ENCODE data around the gene DLGAP4.
A peak's percentile ranks its signal among the peaks of the same experiment; 100 is the strongest.

Gene DLGAP4

DNA sequence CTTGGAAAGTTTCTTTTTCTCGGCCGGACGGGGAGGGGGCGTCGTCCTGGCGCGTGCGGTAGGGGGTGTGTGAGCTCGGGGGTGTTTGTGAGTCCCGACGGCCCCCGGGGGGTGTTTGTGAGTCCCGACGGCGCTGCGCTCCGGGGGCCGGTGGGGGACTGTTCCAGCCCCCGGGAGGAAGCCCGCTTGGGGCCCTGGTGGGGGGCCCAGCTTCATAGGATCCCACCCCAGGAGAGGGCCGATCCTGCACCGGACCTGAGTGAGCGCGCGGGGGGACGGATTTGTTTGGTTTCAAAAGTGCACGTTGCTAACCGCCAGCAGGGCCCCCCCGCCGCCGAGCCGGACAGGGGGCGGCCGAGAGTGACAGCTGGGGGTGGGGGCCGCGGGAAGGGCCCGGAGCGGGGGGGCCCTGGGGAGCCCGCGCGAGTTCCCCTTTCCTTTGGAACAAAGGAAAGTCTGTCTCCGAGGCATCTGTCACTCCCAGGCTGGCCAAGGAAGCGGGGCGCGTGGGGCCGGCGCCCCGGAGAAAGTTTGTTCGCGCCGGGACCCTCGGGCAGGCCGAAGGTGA, 267.7 kb downstream of the DLGAP4 start:
- peak; percentile 34 for DNase-seq

- peak; percentile 58 for DNase-seq
Measured at GRCh38 chr20:36574366-36575135, 268.4 kb downstream of the DLGAP4 start.

DNA sequence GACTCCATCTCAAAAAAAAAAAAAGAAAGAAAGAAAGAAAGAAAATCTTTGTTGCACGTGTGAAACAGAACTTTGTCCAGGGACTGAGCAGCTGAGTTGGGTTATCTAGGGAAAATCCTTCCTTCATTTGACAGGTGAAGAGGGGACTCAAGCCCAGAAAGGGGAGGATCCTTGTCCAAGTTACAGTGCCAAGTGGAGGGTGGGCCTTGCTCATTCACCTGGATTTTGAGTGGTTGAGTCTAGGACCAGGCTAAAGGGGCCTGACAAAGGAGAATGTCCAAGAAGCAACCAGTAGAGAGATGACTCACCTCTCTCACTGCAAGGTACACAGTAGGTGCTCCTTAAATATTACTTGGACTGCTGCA, 269.9 kb downstream of the DLGAP4 start:
- DNase-seq = no peak
